Glutamatergic neuron (in vitro differentiated cells): ENCODE results near the gene SNX20. TPM values are rescaled to one million over a fixed set of nuclear protein-coding genes. Genes with fewer than 3 reads are reported as not detected.

Source experiments
- DNase-seq: peaks from one replicate; pipeline ENCODE4 v3.0.0; 2022
- H3K27ac Mint-ChIP-seq: one replicate; pipeline ENCODE4 v1.8.0; 2020; ENCODE audit warnings: mild to moderate bottlenecking, mixed read lengths, inconsistent platforms; ENCODE audit not compliant: unreplicated experiment
- H3K27me3 Mint-ChIP-seq: one replicate; pipeline ENCODE4 v1.8.0; 2020; ENCODE audit warnings: mild to moderate bottlenecking, moderate library complexity, mixed read lengths, inconsistent platforms; ENCODE audit not compliant: unreplicated experiment
- H3K36me3 Mint-ChIP-seq: one replicate; pipeline ENCODE4 v1.8.0; 2020; ENCODE audit warnings: mild to moderate bottlenecking, mixed read lengths, inconsistent platforms; ENCODE audit not compliant: unreplicated experiment
- H3K4me1 Mint-ChIP-seq: one replicate; pipeline ENCODE4 v1.8.0; 2020; ENCODE audit warnings: mild to moderate bottlenecking, low read depth, mixed read lengths, inconsistent platforms; ENCODE audit not compliant: unreplicated experiment
- H3K4me3 Mint-ChIP-seq: one replicate; pipeline ENCODE4 v1.8.0; 2020; ENCODE audit warnings: mild to moderate bottlenecking, mixed read lengths, inconsistent platforms; ENCODE audit not compliant: unreplicated experiment
- H3K9me3 Mint-ChIP-seq: one replicate; pipeline ENCODE4 v1.8.0; 2020; ENCODE audit warnings: mild to moderate bottlenecking, moderate library complexity, mixed read lengths, inconsistent platforms; ENCODE audit not compliant: unreplicated experiment
- CTCF ChIP-seq: fragments of 200-600 bp; sonication (generic); IDR thresholded peaks from one replicate; pipeline ENCODE4 v1.5.0; 2021; ENCODE audit not compliant: partially characterized antibody, unreplicated experiment
- total RNA-seq: library from RNA; stranded (reverse); fragmentation: NEBNext Ultra II Directional; extraction: Animal tissue kit (Norgen Biotek cat#: 25700); gene quantifications from one replicate; pipeline ENCODE4 v1.2.1, GENCODE V29; 2021; ENCODE audit not compliant: unreplicated experiment

SNX20 gene
- total RNA-seq, 1 donor from 2014 or later: not detected

- peaks cover 15% of the 10 kb centered on the region for H3K36me3 Mint-ChIP-seq
- no peak for TF ChIP-seq CTCF
- H3K9me3 Mint-ChIP-seq: peaks cover 8% of the 10 kb centered on the region
- H3K4me1 Mint-ChIP-seq: no peaks in the 10 kb centered on the region
- peaks cover 3% of the 10 kb centered on the region for H3K27me3 Mint-ChIP-seq
- H3K27ac Mint-ChIP-seq: no peak overlapping the region
- H3K4me3 Mint-ChIP-seq: no peak overlapping the region
- no peak for DNase-seq
These were observed 4.4 kb downstream of the SNX20 start for GRCh38 chr16:50676684-50677225.

GRCh38 chr16:50675686-50676610, 5.2 kb downstream of the SNX20 start:
- peaks cover 21% of the 10 kb centered on the region for H3K36me3 Mint-ChIP-seq
- H3K27me3 Mint-ChIP-seq: peaks cover 3% of the 10 kb centered on the region

DNA sequence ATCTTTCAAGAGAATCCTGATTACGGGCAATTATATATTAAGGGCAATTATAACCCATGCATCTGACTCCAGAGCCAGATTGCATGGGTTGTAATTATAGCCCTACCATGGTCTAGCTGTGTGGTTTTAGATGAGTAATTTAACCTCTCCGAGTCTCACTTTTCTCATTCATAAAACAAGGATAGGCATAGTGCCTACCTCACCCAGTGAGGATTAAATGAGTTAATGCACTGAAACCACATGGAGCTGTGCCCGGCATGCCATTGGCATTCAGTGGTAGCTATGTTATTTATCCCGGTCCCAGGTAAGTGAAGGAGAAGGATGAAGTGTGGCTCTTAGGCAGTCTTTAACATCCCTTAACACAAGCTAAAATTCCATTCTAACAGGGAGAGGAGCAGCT, 6.3 kb downstream of the SNX20 start:
- no peak overlapping the region for H3K27ac Mint-ChIP-seq
- no peak for TF ChIP-seq CTCF
- H3K36me3 Mint-ChIP-seq: peaks cover 21% of the 10 kb centered on the region
- H3K27me3 Mint-ChIP-seq: peaks cover 3% of the 10 kb centered on the region
- no peak for DNase-seq
- no peaks in the 10 kb centered on the region for H3K4me1 Mint-ChIP-seq
- no peak overlapping the region for H3K4me3 Mint-ChIP-seq
- peaks cover 14% of the 10 kb centered on the region for H3K9me3 Mint-ChIP-seq

More at GRCh38 chr16:50675686-50676610, 5.2 kb downstream of the SNX20 start:
- no peak for DNase-seq
- no peak for TF ChIP-seq CTCF
- Mint-ChIP-seq H3K4me3 (no peak overlapping the region), H3K27ac (no peak overlapping the region), H3K4me1 (no peaks in the 10 kb centered on the region), H3K9me3 (peaks cover 14% of the 10 kb centered on the region)

GRCh38 chr16:50673496-50674275, 7.4 kb downstream of the SNX20 start:
- H3K27ac Mint-ChIP-seq: no peak overlapping the region
- no peak overlapping the region for H3K4me3 Mint-ChIP-seq
- H3K9me3 Mint-ChIP-seq: peaks cover 11% of the 10 kb centered on the region
- DNase-seq: no peak
- TF ChIP-seq CTCF: no peak
- H3K36me3 Mint-ChIP-seq: peaks cover 21% of the 10 kb centered on the region
- H3K27me3 Mint-ChIP-seq: peaks cover under 1% of the 10 kb centered on the region
- no peaks in the 10 kb centered on the region for H3K4me1 Mint-ChIP-seq
